Endothelial cell of umbilical vein (primary cell): ENCODE data around the gene TOP2A.

Experiments used
- EZH2 ChIP-seq: IDR thresholded peaks from 2 replicates; pipeline ENCODE4 v1.6.1; 2012; ENCODE audit warnings: borderline replicate concordance, low read depth, mild to moderate bottlenecking, moderate library complexity, low read length, inconsistent platforms; ENCODE audit not compliant: severe bottlenecking
- MYC ChIP-seq: IDR thresholded peaks from one replicate; pipeline ENCODE4 v1.6.1; 2011; ENCODE audit warnings: mild to moderate bottlenecking, low read depth, low read length
- POLR2A ChIP-seq: IDR thresholded peaks from 2 replicates; pipeline ENCODE4 v1.6.1; 2012; ENCODE audit warnings: low read depth, mild to moderate bottlenecking, control low read depth, low read length
- POLR2AphosphoS5 ChIP-seq: IDR thresholded peaks from 2 replicates; pipeline ENCODE4 v1.6.1; 2012; ENCODE audit warnings: low read depth, mild to moderate bottlenecking, control low read depth, low read length, moderate library complexity; ENCODE audit not compliant: insufficient read depth
- TF ChIP-seq, protein P1 (sequence below), 2 donors: IDR thresholded peaks; 1 replicate in 1 of 2; 2 replicates in 1 of 2; pipeline ENCODE4 v1.5.1; 2011; ENCODE audit warnings: low read length in 2 of 2, mild to moderate bottlenecking in 2 of 2, moderate library complexity in 2 of 2, control low read depth in 1 of 2, inconsistent platforms in 1 of 2, low read depth in 1 of 2; ENCODE audit not compliant: insufficient read depth in 1 of 2; ENCODE audit errors: extremely low read depth in 1 of 2
- TF ChIP-seq, protein P2 (sequence below): IDR thresholded peaks from 2 replicates; pipeline ENCODE4 v1.6.1; 2011; ENCODE audit not compliant: insufficient read depth, insufficient read length

DNA sequence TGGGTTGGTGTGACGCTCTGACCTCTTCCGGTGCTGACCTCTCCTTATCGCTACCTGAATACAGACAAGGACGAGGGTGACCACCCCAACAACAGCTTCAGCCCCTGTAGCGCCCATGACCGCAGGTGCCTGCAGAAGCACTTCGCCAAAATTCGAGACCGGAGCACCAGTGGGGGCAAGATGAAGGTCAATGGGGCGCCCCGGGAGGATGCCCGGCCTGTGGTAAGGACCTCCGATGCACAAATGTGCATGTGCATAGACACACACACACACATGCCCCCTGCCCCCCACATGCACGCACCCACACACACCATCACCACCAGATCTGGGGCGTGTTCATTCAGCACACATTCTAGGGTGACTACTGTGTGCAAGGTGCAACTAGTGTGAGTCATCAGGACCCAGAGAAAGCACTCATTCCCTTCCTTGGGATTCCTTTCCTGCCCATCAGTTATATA, 35.3 kb upstream of the TOP2A start:
- TF ChIP-seq, protein P1, sequence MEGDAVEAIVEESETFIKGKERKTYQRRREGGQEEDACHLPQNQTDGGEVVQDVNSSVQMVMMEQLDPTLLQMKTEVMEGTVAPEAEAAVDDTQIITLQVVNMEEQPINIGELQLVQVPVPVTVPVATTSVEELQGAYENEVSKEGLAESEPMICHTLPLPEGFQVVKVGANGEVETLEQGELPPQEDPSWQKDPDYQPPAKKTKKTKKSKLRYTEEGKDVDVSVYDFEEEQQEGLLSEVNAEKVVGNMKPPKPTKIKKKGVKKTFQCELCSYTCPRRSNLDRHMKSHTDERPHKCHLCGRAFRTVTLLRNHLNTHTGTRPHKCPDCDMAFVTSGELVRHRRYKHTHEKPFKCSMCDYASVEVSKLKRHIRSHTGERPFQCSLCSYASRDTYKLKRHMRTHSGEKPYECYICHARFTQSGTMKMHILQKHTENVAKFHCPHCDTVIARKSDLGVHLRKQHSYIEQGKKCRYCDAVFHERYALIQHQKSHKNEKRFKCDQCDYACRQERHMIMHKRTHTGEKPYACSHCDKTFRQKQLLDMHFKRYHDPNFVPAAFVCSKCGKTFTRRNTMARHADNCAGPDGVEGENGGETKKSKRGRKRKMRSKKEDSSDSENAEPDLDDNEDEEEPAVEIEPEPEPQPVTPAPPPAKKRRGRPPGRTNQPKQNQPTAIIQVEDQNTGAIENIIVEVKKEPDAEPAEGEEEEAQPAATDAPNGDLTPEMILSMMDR (IDR thresholded peaks at IDR 0.05; ENCODE audit: extremely low read depth in 1 of 2, insufficient read depth in 1 of 2, low read depth in 1 of 2, low read length in 2 of 2) = no peak
- TF ChIP-seq MYC (no peak), POLR2AphosphoS5 (no peak), POLR2A (no peak), EZH2 (no peak)
- TF ChIP-seq, protein P2, sequence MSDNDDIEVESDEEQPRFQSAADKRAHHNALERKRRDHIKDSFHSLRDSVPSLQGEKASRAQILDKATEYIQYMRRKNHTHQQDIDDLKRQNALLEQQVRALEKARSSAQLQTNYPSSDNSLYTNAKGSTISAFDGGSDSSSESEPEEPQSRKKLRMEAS = no peak
